Uterus (tissue), 2 donors: ENCODE measurements around the gene ALS2.

Experiments used
- CTCF ChIP-seq, 4 experiments: fragments of 200-600 bp in 2 of 4; fragments of 450-650 bp in 2 of 4; sonication (generic) in 2 of 4; IDR thresholded peaks; one replicate each; pipeline ENCODE4 v1.5.1; 2016 to 2019; ENCODE audit warnings: antibody characterized with exemption in 4 of 4, mild to moderate bottlenecking in 2 of 4, moderate library complexity in 1 of 4
- POLR2A ChIP-seq, 2 donors: fragments of 450-650 bp; IDR thresholded peaks; one replicate each; pipeline ENCODE4 v1.6.1; 2016; ENCODE audit warnings: antibody characterized with exemption in 2 of 2, mild to moderate bottlenecking in 1 of 2, moderate library complexity in 1 of 2

DNA sequence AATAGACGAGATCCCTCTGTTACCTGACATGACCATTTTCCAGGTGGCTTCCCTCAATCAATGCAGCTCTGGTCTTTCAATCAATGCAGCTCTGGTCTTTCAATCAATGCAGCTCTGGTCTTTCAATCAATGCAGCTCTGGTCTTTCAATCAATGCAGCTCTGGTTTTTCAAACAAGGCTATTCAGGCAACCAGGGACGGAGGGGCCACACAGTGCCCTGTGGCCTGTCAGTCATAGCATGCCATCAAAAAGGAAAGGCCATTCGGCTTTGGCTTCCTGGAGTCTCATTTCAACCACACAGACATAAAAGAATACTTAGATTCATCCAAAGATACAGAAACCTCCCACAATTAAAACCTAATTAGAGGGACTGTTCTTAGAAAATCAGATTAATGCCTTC lies 95.6 kb downstream of the ALS2 start:
- TF ChIP-seq CTCF (IDR thresholded peaks at IDR 0.05) (no peak), POLR2A (IDR thresholded peaks at IDR 0.05) (no peak)
